Fibroblast of skin of left quadriceps (primary cell): ENCODE data around the gene KCNN1.

Experiments
- DNase-seq, 2 experiments: peaks; one replicate each; pipeline ENCODE4 v3.0.0-alpha.2; 2013; ENCODE audit warnings: low read depth in 2 of 2

KCNN1 gene

DNA sequence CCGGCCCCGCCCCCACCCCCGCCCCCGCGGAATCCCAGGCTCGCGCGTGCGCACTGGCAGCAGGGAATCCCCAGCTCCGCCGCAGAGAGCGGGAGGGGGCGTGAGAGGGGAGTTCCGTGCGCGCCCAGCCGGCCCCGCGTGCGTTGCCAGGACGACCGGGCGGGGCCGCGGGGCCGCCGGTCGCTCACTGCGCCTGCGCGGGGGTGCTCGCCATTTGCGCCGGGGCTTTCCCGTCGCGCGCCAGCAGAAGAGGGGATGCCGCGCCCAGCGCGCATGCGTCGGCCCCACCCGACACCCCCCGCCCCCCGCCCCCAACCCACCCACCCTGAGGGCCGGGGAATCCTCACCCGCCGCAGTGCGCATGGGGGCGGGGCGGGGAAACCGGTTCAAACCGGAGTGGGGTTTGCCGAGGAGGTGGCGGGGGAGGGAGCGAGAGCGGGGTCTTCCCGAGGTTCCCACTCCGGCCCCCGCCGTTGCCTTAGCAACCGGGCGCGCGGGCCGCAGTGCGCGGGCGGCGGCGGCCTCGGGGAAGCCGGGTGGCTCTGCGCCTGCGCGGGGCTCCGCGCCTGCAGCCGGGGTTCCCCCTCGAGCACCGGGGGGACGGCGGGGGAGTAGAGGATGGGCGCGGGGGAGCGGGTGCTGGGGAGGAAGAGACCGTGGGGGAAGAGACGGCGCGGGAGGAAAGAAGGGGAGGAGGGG lies 18.9 kb upstream of the KCNN1 start:
- peak; percentile 85 to 86 for DNase-seq

GRCh38 chr19:17948514-17948900 lies 18.4 kb upstream of the KCNN1 start:
- DNase-seq = no peak

DNA sequence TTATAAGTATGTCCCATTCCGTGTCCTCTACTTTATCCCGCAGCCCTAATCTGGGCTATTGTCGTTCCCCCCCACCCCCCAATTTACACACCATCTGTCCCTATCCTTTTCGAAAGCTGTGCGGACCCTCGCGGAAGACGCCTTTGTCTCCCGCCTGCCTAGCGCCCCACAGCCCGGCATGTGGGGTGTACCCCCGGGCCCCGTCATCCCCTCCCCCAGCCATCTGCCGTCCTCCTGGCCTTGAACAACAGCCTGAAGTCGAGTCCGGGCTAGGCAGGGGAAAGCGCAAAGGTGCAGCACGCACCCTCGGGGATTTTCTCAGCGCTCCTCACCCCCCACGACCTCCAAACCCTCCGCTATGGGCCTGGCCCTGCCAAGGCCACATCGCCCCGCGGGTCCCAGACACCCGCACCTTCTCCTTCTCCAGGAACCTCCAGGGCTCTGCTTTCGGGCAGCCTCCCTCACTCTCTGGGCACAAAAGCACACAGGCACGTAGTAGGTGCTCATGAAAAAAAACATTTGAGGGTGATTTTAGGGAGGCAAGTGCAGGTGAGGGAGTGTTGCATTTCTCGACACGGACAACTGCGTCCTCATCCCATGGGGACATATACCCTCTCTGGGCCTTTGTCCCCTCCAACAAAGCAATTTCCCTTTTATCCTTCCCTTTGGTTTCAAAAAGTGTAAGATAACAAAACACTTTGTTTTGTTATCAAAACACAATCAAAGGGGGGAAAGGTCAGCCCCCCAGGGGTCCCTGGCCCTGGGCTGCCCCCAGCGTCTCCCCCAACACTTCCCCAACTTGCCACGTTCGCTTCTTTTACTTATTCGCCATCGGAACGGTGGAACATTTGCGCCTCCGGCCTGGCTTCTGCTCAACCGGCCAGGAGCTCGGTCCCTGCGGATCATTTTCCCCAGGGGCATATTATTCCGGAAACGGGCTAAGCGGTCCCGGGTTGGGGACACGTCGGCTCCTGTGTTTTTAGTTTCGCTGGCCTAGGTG lies 17.7 kb upstream of the KCNN1 start:
- DNase-seq = no peak

GRCh38 chr19:17949956-17950309 lies 17.0 kb upstream of the KCNN1 start:
- DNase-seq = no peak

DNA sequence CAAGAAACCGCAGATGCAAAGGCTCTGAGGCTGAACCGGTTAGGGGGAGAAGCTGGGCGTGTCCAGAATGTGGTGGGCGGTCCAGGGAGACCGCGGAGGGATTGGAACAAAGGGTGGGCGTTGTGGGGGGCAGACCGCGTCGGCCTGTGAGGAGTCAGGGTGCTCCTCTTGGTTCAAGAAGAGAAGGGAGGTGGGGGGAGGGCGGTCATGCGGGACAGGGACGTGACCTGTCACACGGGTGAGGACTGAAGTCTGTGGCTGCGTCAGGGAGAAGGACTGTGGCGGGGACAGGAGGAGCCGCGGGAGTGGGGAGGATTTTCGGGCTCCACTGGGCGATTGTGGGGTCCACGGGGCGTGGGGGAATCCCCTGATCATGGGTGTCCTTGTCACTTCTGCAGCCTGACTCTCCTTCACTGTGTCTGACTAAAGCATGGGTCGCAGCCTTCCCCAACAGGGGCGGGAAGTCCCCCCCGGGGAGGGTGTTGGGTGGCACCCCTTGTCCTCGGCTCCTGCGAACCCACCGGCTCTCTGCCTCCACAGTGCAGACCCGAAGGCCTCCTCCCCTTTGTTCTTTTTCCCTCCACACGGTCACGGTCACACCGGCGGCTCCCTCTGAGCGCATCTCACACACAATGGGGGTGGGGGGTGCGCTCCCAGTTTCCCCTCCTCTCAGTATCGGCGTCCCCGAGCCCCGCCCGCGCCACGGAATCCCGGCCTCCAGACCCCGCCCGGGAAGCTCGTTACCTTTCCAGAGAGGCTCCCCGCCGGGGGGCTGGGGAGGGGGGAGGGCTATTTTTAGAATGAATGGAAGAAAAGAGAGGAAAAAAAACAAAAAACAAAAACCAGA lies 16.4 kb upstream of the KCNN1 start:
- DNase-seq = no peak

GRCh38 chr19:17951157-17951989 lies 15.5 kb upstream of the KCNN1 start:
- no peak for DNase-seq

DNA sequence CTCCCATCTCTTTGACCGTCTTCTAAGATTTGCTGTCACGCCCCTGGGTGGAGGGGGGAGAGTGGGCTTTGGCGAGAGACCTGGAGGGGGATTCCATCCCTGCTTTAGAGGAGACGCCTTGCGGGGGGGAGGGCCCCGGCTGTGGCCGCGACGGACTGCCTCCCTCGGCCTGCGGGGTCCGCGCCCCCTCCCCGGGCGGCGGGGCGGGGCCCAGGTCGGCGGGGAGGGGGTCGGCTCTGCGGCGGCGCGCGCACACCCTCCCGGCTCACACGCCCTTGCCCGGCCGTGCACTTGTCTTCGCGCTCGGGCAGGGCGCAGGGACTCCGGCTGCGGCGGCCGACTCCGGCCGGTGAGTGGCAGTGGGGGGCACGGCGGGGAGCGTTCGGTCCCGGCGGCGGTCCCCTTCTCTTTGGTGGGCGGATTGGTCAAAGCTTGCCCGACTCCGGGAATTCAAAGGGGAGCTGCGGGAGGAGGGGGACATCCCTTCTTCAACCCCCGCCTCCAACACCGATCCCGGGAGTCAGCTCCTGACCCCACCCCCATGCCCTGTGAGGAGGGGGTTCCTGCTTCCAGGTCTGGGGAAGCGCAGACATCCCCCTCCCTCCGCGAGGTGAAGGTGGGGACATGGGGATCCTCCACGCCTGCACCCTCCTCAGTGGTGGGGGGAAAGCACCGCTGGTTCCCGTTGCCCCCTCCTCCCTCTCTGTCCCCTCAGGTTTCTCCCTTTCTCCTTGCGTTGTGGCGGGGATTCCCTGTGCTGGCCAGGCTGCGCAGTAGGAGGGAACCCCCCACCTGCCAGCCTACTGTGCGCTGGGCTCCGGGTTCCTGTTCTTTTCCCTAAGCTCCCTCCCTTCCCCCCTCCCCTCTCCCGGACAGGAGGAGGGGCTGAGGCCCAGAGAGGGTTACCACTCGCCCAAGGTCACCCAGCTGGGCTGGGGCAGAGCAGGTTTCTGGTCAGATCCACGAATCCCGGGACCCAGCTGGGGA lies 14.6 kb upstream of the KCNN1 start:
- no peak for DNase-seq

GRCh38 chr19:17953316-17953801 lies 13.5 kb upstream of the KCNN1 start:
- no peak for DNase-seq

DNA sequence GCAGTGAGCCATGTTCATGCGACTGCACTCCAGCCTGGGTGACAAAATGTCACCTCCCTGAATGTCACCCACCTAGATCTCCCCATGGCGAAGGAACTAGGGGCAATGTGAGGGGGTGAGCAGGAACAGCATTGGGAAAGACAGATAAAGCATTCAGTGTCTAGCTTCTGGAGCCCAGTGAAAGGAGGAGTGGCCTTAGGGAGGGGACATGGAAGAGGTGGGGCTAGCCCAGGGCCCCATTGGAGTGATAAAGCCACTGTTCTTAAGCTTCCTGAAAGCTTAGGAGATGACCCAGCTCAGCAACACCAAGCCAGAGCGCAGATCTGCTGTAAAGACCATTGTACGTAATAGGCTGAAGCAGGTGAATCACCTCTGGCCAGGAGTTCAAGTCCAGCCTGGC lies 13.0 kb upstream of the KCNN1 start:
- no peak for DNase-seq

DNA sequence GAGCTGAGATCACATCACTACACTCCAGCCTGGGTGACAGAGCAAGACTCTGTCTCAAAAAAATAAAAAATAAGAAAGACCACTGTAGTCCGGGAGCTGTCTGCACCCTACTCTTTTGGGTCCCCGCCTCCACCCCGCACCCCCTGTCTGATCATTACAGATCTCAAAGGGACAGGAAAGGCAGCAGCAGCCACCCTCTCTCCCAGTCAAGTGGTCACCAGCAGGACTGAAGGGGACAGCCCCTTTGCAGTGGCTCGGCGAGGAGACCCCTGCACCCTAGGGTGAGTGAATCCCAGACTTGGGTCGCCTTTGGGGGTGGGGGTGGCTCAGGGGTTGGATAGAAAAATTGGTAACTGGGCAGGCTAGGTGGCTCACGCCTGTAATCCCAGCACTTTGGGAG lies 12.5 kb upstream of the KCNN1 start:
- no peak for DNase-seq

DNA sequence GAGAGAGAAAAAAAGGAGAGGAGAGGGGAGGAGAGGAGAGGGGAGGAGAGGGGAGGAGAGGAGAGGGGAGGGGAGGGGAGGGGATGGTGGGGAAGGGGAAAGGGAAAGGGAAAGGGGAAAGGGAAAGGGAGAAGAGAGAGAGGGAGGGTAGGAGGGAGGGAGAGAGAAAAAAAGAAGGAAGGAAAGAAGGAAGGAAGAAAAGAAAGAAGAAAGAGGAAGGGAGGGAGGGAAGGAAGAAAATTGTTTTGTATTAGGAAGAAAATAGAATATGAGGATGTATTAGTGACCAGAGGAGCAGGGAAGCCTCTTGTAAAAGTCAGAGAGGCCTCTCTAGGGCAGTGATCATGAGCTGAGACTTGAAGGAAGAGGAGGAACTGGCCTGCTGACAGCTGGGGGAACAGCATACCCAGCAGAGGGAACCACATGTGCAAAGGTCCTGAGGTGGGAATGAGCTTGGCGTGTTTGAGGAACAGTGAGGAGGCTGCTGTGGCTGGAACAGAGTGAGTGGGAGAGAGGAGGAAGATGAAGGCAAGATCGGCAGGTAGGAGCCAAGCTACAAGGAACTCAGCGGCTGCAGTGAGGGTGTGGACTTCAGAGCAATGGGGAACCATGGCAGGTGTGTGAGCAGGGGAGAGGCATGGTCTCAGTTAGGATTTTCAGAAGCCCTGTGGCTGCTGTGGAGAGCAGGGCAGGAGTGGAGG lies 9.6 kb upstream of the KCNN1 start:
- no peak for DNase-seq

DNA sequence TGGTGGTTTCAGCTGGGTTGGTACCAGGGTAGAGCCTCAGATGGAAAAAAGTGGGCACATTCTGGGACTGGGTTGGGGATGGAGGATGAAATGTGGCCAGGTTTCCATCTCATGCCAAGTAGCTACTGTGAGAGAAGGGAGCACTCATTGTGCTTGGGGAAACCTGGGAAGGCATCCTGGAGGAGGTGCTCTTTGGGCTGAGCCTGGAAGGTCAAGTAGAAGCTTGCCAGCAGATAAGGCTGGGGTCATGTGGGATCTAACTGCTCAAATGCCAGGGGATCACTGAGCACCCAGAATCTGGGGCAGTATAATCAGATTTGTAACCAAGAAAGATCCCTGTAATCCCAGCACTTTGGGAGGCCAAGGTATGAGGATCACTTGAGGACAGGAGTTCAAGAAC lies 9.0 kb upstream of the KCNN1 start:
- no peak for DNase-seq

GRCh38 chr19:17963936-17964691 lies 2.8 kb upstream of the KCNN1 start:
- no peak for DNase-seq

GRCh38 chr19:17965370-17966128 lies 1.4 kb upstream of the KCNN1 start:
- no peak for DNase-seq

- no peak for DNase-seq
Observed at GRCh38 chr19:17966129-17966483, 801 bp upstream of the KCNN1 start.

GRCh38 chr19:17967257-17968051 lies 547 bp downstream of the KCNN1 start:
- no peak for DNase-seq

DNA sequence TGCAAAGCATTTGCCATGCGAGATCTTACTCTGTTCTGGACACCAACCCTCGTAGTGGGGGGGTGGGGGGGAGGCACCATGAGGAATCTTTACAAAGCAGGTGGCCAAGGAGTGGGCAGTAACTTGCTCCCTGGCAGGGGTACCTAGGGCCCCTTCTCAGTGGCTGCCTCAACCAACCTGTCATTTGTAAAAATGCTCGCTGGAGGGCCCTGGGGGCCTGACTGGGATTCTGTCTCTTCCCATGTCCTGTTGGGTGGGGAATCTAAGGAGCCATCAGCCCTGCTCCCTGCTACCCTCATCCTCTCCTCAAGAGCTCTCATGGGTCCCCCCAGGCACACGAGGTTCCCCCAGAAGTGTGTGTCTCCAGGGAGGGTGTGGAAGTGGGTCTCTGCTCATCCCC lies 1.5 kb downstream of the KCNN1 start:
- DNase-seq = no peak
